ENCODE results near the gene STX8. TPM values are rescaled to one million over a fixed set of nuclear protein-coding genes. Genes with fewer than 3 reads are reported as not detected.

STX8 gene
- total and polyA plus RNA-seq, 9 of the 15 experiments (the other 6 are each of a cell fraction or from before 2014, with no cell fraction given), result 14.6 to 42.5 (median 22.1) TPM

DNA sequence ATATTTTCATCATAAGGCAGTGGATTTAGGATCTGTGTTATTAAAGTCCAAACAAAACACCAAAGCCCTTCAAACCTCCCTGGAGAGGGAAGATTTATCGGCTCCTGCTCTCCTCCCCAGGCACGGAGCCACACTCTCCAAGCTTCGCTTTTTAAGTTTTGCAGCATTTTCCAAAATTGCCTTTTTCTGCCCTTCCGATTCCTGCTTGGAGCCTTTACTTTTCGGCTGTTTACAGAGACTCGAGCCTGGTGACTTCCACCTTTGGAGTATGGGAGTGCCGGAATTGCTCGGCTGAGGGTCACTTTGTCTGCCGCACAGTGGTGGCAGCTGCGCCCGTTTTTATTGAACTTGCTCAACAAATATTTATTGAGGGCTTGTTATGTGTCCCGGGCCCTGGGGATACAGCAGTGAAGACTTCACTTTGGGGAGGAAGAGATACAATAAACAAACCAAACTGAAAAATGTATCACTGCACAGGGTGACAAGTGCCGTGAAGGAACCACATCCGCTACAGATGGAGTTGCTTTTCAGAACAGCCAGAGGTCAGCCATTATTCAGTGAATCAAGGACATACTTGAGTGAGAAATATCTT is 368.8 kb downstream of the STX8 start:
- H3K27me3 ChIP-seq (ENCODE audit: control insufficient read depth in 2 of 2, insufficient read depth in 2 of 2, low read length in 2 of 2), result peaks cover 2 to 13% of the 10 kb centered on the region in 2 experiments; a peak in 2 of 5 replicates
- no TSS peak for BruUV-seq (replicated peaks)
- WGBS (ENCODE audit: insufficient coverage, low coverage, missing lambda C conversion rate), result 2% methylated on average over 14 of the region's 14 CpGs
- no peaks in the 10 kb centered on the region for H3K9me3 ChIP-seq (replicated peaks; ENCODE audit: control insufficient read depth, insufficient read depth, low read depth, low read length)
- ChIA-PET CTCF (ENCODE audit: low intra/inter-chr PET ratio) (no interaction called here), POLR2A (no interaction called here)
- no peak overlapping the region for H2AFZ ChIP-seq (ENCODE audit: low read depth, low read length)
- FAIRE-seq, result no peak
- no peak overlapping the region for H3K27ac ChIP-seq (ENCODE audit: extremely low read depth, low read depth, low read length)
- no peak overlapping the region for H3K4me3 ChIP-seq
- no peaks in the 10 kb centered on the region for H3K4me1 ChIP-seq (replicated peaks in 1 of 2; ENCODE audit: control insufficient read depth in 2 of 2, insufficient read depth in 2 of 2, low read length in 2 of 2)
- ATAC-seq, result no peak
- H3K4me2 ChIP-seq (ENCODE audit: insufficient read depth, low read length), result no peak overlapping the region
- no peaks in the 10 kb centered on the region for H3K9me1 ChIP-seq (ENCODE audit: control insufficient read depth, insufficient read depth, low read length)
- H3K79me2 ChIP-seq (ENCODE audit: control insufficient read depth, insufficient read depth, low read length), result no peaks in the 10 kb centered on the region
- H3K9ac ChIP-seq (ENCODE audit: insufficient read depth in 1 of 2, low read depth in 2 of 2, low read length in 2 of 2), result no peak overlapping the region
- no peaks in the 10 kb centered on the region for H4K20me1 ChIP-seq (replicated peaks; ENCODE audit: control insufficient read depth, insufficient read depth, low read length)
- in situ Hi-C loops (cut with MboI), result no loop called here
- intact Hi-C loops (cut with micrococcal nuclease), result no loop called here
- H3K36me3 ChIP-seq (ENCODE audit: control insufficient read depth, insufficient read depth, low read length), result no peaks in the 10 kb centered on the region
- no peak for DNase-seq (ENCODE audit: extremely low read depth in 1 of 4, low spot score in 3 of 4)
- TF ChIP-seq, protein P1, sequence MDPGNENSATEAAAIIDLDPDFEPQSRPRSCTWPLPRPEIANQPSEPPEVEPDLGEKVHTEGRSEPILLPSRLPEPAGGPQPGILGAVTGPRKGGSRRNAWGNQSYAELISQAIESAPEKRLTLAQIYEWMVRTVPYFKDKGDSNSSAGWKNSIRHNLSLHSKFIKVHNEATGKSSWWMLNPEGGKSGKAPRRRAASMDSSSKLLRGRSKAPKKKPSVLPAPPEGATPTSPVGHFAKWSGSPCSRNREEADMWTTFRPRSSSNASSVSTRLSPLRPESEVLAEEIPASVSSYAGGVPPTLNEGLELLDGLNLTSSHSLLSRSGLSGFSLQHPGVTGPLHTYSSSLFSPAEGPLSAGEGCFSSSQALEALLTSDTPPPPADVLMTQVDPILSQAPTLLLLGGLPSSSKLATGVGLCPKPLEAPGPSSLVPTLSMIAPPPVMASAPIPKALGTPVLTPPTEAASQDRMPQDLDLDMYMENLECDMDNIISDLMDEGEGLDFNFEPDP (CRISPR knock-in tag; IDR thresholded peaks at IDR 0.05), result no peak
- TF ChIP-seq HMG20A (CRISPR knock-in tag; conservative IDR thresholded peaks at IDR 0.05), result no peak
- no peak for TF ChIP-seq HIVEP1 (CRISPR knock-in tag; IDR thresholded peaks at IDR 0.05)
- no peak for TF ChIP-seq SP2 (IDR thresholded peaks at IDR 0.05; ENCODE audit: extremely low read depth, low read depth, low read length, poor library complexity, severe bottlenecking)
- TF ChIP-seq MYNN (IDR thresholded peaks at IDR 0.05), result no peak
- no peak for TF ChIP-seq MYNN (CRISPR knock-in tag; IDR thresholded peaks at IDR 0.05)
- no peak for TF ChIP-seq TCF7 (IDR thresholded peaks at IDR 0.05; ENCODE audit: borderline replicate concordance)
- no peak for TF ChIP-seq RNF2 (IDR thresholded peaks at IDR 0.05)
- TF ChIP-seq, protein P2, sequence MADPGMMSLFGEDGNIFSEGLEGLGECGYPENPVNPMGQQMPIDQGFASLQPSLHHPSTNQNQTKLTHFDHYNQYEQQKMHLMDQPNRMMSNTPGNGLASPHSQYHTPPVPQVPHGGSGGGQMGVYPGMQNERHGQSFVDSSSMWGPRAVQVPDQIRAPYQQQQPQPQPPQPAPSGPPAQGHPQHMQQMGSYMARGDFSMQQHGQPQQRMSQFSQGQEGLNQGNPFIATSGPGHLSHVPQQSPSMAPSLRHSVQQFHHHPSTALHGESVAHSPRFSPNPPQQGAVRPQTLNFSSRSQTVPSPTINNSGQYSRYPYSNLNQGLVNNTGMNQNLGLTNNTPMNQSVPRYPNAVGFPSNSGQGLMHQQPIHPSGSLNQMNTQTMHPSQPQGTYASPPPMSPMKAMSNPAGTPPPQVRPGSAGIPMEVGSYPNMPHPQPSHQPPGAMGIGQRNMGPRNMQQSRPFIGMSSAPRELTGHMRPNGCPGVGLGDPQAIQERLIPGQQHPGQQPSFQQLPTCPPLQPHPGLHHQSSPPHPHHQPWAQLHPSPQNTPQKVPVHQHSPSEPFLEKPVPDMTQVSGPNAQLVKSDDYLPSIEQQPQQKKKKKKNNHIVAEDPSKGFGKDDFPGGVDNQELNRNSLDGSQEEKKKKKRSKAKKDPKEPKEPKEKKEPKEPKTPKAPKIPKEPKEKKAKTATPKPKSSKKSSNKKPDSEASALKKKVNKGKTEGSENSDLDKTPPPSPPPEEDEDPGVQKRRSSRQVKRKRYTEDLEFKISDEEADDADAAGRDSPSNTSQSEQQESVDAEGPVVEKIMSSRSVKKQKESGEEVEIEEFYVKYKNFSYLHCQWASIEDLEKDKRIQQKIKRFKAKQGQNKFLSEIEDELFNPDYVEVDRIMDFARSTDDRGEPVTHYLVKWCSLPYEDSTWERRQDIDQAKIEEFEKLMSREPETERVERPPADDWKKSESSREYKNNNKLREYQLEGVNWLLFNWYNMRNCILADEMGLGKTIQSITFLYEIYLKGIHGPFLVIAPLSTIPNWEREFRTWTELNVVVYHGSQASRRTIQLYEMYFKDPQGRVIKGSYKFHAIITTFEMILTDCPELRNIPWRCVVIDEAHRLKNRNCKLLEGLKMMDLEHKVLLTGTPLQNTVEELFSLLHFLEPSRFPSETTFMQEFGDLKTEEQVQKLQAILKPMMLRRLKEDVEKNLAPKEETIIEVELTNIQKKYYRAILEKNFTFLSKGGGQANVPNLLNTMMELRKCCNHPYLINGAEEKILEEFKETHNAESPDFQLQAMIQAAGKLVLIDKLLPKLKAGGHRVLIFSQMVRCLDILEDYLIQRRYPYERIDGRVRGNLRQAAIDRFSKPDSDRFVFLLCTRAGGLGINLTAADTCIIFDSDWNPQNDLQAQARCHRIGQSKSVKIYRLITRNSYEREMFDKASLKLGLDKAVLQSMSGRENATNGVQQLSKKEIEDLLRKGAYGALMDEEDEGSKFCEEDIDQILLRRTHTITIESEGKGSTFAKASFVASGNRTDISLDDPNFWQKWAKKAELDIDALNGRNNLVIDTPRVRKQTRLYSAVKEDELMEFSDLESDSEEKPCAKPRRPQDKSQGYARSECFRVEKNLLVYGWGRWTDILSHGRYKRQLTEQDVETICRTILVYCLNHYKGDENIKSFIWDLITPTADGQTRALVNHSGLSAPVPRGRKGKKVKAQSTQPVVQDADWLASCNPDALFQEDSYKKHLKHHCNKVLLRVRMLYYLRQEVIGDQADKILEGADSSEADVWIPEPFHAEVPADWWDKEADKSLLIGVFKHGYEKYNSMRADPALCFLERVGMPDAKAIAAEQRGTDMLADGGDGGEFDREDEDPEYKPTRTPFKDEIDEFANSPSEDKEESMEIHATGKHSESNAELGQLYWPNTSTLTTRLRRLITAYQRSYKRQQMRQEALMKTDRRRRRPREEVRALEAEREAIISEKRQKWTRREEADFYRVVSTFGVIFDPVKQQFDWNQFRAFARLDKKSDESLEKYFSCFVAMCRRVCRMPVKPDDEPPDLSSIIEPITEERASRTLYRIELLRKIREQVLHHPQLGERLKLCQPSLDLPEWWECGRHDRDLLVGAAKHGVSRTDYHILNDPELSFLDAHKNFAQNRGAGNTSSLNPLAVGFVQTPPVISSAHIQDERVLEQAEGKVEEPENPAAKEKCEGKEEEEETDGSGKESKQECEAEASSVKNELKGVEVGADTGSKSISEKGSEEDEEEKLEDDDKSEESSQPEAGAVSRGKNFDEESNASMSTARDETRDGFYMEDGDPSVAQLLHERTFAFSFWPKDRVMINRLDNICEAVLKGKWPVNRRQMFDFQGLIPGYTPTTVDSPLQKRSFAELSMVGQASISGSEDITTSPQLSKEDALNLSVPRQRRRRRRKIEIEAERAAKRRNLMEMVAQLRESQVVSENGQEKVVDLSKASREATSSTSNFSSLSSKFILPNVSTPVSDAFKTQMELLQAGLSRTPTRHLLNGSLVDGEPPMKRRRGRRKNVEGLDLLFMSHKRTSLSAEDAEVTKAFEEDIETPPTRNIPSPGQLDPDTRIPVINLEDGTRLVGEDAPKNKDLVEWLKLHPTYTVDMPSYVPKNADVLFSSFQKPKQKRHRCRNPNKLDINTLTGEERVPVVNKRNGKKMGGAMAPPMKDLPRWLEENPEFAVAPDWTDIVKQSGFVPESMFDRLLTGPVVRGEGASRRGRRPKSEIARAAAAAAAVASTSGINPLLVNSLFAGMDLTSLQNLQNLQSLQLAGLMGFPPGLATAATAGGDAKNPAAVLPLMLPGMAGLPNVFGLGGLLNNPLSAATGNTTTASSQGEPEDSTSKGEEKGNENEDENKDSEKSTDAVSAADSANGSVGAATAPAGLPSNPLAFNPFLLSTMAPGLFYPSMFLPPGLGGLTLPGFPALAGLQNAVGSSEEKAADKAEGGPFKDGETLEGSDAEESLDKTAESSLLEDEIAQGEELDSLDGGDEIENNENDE (IDR thresholded peaks at IDR 0.05; ENCODE audit: low read depth, low read length), result no peak
- no peak for TF ChIP-seq ARID2 (IDR thresholded peaks at IDR 0.05)
- no peak for TF ChIP-seq ZNF785 (CRISPR knock-in tag; IDR thresholded peaks at IDR 0.05)
- TF ChIP-seq KAT2B (IDR thresholded peaks at IDR 0.05; ENCODE audit: low read depth, low read length), result no peak
